Activated CD8-positive, alpha-beta memory T cell treated with anti-CD3 and anti-CD28 coated beads for 4 hours (primary cell): ENCODE data around the gene EZR.
"Not testable (repeated sequence)": the region's sequence is repeated elsewhere in the genome, so short reads cannot be mapped to it uniquely, and the experiment has no call there.

Experiments used
- DNase-seq, 2 donors: peaks; one replicate each; pipeline ENCODE4 v3.0.0-alpha.2; 2020; ENCODE audit warnings: low read depth in 2 of 2

Gene EZR

GRCh38 chr6:158843751-158844683 is 24.8 kb upstream of the EZR start:
- no peak for DNase-seq

- no peak for DNase-seq
These were observed 22.2 kb upstream of the EZR start for GRCh38 chr6:158841358-158841757.

GRCh38 chr6:158840465-158840864 is 21.3 kb upstream of the EZR start:
- DNase-seq, result no peak

GRCh38 chr6:158839796-158840195 is 20.6 kb upstream of the EZR start:
- no peak for DNase-seq

GRCh38 chr6:158838790-158839189 is 19.6 kb upstream of the EZR start:
- not testable (repeated sequence) for DNase-seq

- DNase-seq, result no peak
These were observed 18.8 kb upstream of the EZR start for GRCh38 chr6:158837684-158838625.

GRCh38 chr6:158836625-158837311 is 17.6 kb upstream of the EZR start:
- no peak for DNase-seq

GRCh38 chr6:158835616-158836221 is 16.6 kb upstream of the EZR start:
- DNase-seq, result no peak

GRCh38 chr6:158834675-158835385 is 15.7 kb upstream of the EZR start:
- no peak for DNase-seq

GRCh38 chr6:158832807-158833206 is 13.6 kb upstream of the EZR start:
- DNase-seq, result not testable (repeated sequence)

GRCh38 chr6:158832026-158832425 is 12.9 kb upstream of the EZR start:
- DNase-seq, result no peak

GRCh38 chr6:158831571-158831970 is 12.4 kb upstream of the EZR start:
- DNase-seq, result no peak

GRCh38 chr6:158830736-158831135 is 11.6 kb upstream of the EZR start:
- no peak for DNase-seq

- DNase-seq, result no peak
These were observed 9.6 kb upstream of the EZR start for GRCh38 chr6:158828807-158829206.

- no peak for DNase-seq
These were observed 7.8 kb upstream of the EZR start for GRCh38 chr6:158826819-158827501.

- DNase-seq, result no peak
These were observed 6.8 kb upstream of the EZR start for GRCh38 chr6:158825951-158826306.

GRCh38 chr6:158825038-158825950 is 6.1 kb upstream of the EZR start:
- DNase-seq, result no peak

GRCh38 chr6:158823616-158824015 is 4.4 kb upstream of the EZR start:
- DNase-seq, result not testable (repeated sequence)

- no peak for DNase-seq
These were observed 932 bp upstream of the EZR start for GRCh38 chr6:158819977-158820622.
